ENCODE results near the gene PPP1R15B.

The PPP1R15B gene

DNA sequence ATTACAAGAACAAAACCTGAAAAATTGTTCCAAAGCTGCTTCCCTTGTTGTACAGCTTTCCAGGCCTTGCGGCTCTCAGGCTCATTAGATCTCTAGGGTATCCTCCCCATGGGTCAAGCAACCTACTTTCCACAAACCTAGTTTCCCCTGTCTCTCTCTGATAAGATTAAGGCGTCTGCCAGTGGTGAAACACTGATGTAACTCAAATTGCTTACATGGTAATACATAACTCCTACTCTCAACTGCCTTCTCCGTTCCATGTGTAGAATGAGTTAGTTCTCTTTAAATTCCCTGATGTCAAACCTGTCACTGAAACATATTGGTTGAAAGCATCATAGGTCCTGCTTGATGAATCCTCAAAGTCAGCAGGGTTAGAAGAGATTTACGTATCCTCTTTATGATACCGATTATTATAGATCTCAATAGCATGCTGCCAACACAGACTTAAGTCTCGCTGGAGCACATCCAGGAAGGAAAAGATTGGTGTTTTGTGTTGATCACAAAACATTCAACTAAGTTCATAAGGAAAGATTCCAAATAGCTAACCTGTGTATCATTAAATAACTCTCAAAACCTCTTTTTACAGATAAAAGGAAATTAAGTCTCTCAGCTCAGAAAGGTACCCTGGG, 10.6 kb downstream of the PPP1R15B start:
- DNase-seq (ENCODE audit: low read depth in 2 of 2) = no peak

GRCh38 chr1:204398197-204399125, 13.2 kb downstream of the PPP1R15B start:
- DNase-seq (ENCODE audit: low read depth in 2 of 2) = no peak

- no peak for DNase-seq (ENCODE audit: low read depth in 2 of 2)
Observed at GRCh38 chr1:204396015-204396583, 15.5 kb downstream of the PPP1R15B start.

DNA sequence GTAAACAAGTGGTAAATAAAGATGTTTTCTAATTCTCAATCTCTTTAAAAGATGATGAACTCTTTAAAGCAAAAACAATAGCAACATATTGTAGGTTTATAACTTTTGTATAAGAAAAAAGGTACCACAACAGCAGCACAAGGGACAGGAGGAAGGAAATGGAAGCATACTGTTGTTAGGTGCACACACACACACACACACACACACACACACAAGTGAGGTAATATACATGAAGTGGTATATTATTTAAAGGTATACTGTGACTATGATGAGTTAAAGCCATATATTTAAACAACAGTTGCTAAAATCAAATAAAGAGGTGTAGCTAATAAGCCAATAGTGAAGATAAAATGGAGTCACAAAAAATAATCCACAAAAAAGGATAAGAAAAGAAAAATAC, 20.0 kb downstream of the PPP1R15B start:
- DNase-seq (ENCODE audit: low read depth in 2 of 2) = no peak

GRCh38 chr1:204390751-204391466, 20.7 kb downstream of the PPP1R15B start:
- no peak for DNase-seq (ENCODE audit: low read depth in 2 of 2)

- no peak for DNase-seq (ENCODE audit: low read depth in 2 of 2)
Observed at GRCh38 chr1:204385727-204386126, 25.9 kb downstream of the PPP1R15B start.

DNA sequence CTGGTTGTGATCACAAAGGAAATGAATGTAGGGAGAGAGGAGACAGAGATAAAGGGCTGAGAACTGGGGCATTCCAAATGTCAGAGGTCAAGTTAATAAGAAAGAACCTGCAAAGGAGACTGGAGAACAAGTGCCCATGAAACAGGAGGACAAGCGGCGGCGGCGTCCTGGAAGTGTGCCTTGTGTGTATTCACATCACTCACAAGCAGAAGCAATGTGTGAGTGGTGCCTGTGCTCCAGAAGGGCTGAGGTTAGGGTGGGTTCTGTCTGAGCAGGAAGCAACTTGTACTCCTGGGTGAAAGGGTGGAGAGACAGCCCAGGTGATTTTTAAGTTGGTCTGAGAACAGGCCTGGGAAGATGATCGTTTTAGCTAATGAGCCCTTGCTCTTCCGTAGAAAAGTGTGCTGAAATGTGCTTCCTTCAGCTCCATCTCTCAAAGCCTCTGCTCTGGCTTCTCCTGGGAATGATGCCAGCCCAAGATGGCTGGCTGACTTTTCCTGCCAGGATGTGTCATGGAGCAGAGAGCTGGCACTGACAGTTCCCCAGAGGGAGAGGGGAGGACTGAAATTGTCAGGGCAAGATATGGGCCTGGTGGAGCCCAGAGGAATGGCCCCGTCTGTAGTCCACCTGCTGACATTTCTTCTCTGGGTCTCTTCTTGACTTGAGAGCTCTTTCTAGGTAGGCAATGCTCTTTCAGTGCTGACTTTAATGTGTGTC, 26.8 kb downstream of the PPP1R15B start:
- no peak for DNase-seq (ENCODE audit: low read depth in 2 of 2)

GRCh38 chr1:204383163-204383904, 28.3 kb downstream of the PPP1R15B start:
- DNase-seq (ENCODE audit: low read depth in 2 of 2) = no peak

DNA sequence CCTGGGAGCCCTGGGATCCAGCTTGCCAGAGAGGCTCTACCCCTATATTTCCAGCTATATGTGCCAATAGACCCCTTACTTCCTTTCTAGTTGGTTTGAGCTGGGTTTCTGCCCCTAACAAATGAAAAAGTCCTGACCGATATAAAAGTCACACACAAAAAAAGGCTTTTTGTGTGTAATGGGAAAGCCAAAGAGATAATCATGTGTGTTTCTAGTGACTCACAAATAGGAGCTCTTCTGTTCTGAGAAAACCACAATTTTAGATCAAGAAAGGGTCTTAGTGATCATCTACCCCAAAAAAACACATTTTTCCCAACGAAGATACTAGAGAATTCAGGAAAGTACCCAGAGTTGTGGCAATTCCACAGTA, 28.9 kb downstream of the PPP1R15B start:
- DNase-seq (ENCODE audit: low read depth in 2 of 2) = no peak

GRCh38 chr1:204380293-204380831, 31.3 kb downstream of the PPP1R15B start:
- DNase-seq (ENCODE audit: low read depth in 2 of 2) = no peak

GRCh38 chr1:204377800-204378668, 33.6 kb downstream of the PPP1R15B start:
- DNase-seq (ENCODE audit: low read depth in 2 of 2) = peak in 1 of 2 donors; percentile 33

DNA sequence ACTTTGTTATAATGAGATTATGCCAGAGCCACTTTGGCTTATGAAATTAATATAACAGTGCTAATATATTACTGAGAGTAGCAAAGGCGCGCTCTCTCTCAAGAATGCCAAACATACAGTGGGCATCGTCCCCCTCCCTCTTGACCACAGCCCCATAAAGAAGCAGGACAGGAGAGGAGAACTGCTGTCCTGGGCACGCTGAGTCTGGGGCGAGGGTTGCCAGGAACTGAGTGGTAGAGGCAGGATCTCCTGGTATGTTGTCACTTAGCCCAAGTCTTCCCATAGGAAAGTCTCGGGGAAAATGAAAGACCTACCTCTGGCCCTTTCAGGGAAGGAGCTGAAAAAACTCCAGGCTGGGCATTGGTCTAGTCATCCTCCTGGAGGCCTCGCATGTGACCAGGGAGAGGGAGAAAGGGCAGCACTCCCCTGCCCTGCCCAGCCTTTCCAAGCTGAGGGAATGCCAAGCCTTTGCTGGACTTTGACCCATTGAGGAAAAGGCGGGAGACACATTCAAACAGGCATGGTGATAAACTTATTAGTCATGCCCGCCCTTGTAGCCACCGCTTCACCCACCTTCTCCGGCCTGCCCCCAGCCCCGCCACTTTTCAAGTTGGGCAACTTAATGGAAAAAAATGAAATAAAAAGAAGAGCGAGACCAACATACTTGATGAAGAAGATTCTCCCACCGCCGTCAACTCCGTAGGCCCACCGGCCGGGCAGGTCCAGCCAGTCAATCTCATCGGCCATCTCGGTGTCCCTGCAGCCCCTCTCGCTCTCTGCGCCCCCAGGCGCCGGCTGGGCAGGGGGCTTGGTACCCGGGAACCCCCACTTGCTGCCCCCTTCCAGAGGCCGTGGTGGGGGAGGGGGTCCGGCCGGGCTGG, 34.5 kb downstream of the PPP1R15B start:
- DNase-seq (ENCODE audit: low read depth in 2 of 2) = no peak

DNA sequence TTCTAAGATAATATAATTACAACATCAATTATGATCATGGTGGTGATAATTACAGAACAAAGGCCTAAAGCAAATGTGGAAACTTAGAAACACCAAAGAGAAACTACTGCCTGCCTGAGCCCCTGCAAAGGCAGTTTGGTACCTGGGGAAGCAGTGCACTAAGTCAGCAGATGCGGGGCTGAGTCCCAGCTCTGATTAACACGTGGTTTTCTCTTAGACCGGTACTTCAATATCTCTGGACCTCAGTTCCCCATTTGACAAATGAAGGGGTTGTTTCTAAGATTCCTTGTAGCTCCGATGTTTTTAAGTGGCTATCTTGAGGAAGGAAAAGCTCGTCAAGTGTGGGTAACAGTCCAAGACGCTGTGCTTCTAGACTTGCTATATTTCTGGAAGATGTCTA, 35.2 kb downstream of the PPP1R15B start:
- no peak for DNase-seq (ENCODE audit: low read depth in 2 of 2)

DNA sequence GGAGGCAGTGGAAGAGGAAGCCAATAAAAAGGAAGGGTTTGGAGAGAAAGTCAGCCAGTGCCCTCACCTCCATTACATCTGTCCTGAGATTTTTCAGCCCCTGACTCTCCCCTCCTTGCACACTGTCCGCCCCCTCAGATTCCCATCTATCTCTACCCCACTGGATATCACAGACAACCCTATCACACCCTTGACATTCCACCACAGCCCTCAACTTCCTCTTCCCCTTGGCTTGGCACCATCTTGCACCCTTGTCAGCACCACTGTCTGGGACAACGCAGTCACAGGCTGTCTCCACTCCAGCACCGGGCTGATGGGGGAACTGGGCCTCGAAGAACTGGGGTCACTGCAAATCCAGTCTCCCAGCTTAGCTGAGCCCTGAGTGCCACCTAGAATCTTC, 37.7 kb downstream of the PPP1R15B start:
- no peak for DNase-seq (ENCODE audit: low read depth in 2 of 2)

GRCh38 chr1:204370176-204370575, 41.4 kb downstream of the PPP1R15B start:
- no peak for DNase-seq (ENCODE audit: low read depth in 2 of 2)

DNA sequence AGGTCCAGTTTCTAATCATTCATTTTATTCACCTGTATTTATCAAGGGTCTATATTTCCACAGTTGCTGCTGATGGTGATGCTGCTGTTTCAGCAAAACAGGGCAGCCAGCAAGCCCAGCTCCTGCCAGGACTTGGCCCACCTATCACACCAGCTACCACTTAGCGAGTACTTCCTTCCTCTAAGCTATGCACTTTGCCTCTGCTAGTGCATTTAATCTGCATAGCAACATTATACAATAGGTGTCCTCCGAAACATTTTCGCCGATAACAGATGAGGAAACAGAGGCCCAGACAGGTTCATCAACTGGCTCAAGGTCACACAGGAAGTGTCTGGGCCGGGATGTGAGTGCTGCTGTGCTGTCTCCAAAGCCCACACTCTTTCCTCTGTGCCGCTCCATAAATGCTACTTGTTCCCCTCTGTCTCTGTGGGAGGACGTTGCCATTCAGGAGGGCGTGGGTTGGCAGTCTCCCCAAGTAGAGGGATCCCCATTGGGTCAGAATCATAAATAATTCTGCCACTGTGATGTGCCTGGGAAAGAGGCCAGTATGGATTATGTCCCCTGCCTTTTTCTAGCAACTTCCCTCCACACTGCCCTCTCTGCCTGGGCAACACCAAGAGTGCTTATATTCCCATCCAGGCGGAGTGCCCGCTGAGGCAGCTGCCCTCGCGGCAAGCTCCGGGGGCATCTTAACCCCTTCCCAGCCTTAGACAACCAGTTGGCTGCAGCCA, 42.5 kb downstream of the PPP1R15B start:
- DNase-seq (ENCODE audit: low read depth in 2 of 2) = no peak

DNA sequence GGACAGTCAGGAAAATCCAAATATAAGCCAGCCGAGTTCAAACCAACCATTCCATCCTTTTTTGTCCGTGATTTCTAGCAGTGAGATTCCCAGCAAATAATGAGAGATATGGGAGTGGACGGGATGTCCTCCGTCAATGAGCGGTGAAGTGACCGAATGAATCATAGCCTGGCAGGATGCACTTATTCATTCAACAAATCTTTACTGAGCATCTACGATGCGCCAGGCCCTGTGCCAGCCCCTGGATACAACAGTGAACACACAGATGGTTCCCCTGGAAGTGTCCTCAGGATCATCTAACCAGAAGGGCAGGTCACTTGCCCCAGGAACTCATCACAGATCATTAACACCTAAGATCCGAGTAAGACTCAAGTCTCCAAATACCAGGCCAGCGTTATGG, 43.7 kb downstream of the PPP1R15B start:
- DNase-seq (ENCODE audit: low read depth in 2 of 2) = no peak
